Measurements from ENCODE around the gene YEATS2.
"Not testable (repeated sequence)": the region's sequence is repeated elsewhere in the genome, so short reads cannot be mapped to it uniquely, and the experiment has no call there.

YEATS2 gene

GRCh38 chr3:183697610-183698317 is at the start of gene YEATS2:
Gene YEATS2 (plus strand): TSS chr3:183697797. CDS start chr3:183715163, 17,366 bp downstream.
- no peak for DNase-seq (ENCODE audit: low read depth, low spot score)

GRCh38 chr3:183650554-183650953 is 47.0 kb upstream of the YEATS2 start:
- DNase-seq (ENCODE audit: low read depth, low spot score) = no peak

- DNase-seq (ENCODE audit: low read depth, low spot score) = no peak
Measured at GRCh38 chr3:183653209-183654064, 44.2 kb upstream of the YEATS2 start.

GRCh38 chr3:183654727-183655126 is 42.9 kb upstream of the YEATS2 start:
- DNase-seq (ENCODE audit: low read depth, low spot score) = no peak

- DNase-seq (ENCODE audit: low read depth, low spot score) = no peak
Measured at GRCh38 chr3:183662099-183662498, 35.5 kb upstream of the YEATS2 start.

GRCh38 chr3:183664913-183665381 is 32.6 kb upstream of the YEATS2 start:
- DNase-seq (ENCODE audit: low read depth, low spot score) = peak; percentile 26

- no peak for DNase-seq (ENCODE audit: low read depth, low spot score)
Measured at GRCh38 chr3:183680061-183680460, 17.5 kb upstream of the YEATS2 start.

- no peak for DNase-seq (ENCODE audit: low read depth, low spot score)
Measured at GRCh38 chr3:183687705-183688104, 9.9 kb upstream of the YEATS2 start.

- no peak for DNase-seq (ENCODE audit: low read depth, low spot score)
Measured at GRCh38 chr3:183688874-183689273, 8.7 kb upstream of the YEATS2 start.

GRCh38 chr3:183689621-183690020 is 8.0 kb upstream of the YEATS2 start:
- DNase-seq (ENCODE audit: low read depth, low spot score) = not testable (repeated sequence)

GRCh38 chr3:183690402-183690995 is 7.1 kb upstream of the YEATS2 start:
- DNase-seq (ENCODE audit: low read depth, low spot score) = no peak

- no peak for DNase-seq (ENCODE audit: low read depth, low spot score)
Measured at GRCh38 chr3:183692436-183692835, 5.2 kb upstream of the YEATS2 start.

GRCh38 chr3:183695569-183696364 is 1.8 kb upstream of the YEATS2 start:
- no peak for DNase-seq (ENCODE audit: low read depth, low spot score)

- DNase-seq (ENCODE audit: low read depth, low spot score) = no peak
Measured at GRCh38 chr3:183697123-183697609, 431 bp upstream of the YEATS2 start.

GRCh38 chr3:183698318-183698751 is 738 bp downstream of the YEATS2 start:
- no peak for DNase-seq (ENCODE audit: low read depth, low spot score)

GRCh38 chr3:183698756-183699155 is 1.2 kb downstream of the YEATS2 start:
- DNase-seq (ENCODE audit: low read depth, low spot score) = no peak

GRCh38 chr3:183699238-183699947 is 1.8 kb downstream of the YEATS2 start:
- DNase-seq (ENCODE audit: low read depth, low spot score) = no peak

- no peak for DNase-seq (ENCODE audit: low read depth, low spot score)
Measured at GRCh38 chr3:183701744-183702143, 4.1 kb downstream of the YEATS2 start.

GRCh38 chr3:183703892-183704291 is 6.3 kb downstream of the YEATS2 start:
- DNase-seq (ENCODE audit: low read depth, low spot score) = not testable (repeated sequence)

GRCh38 chr3:183710231-183710630 is 12.6 kb downstream of the YEATS2 start:
- no peak for DNase-seq (ENCODE audit: low read depth, low spot score)

GRCh38 chr3:183711516-183711915 is 13.9 kb downstream of the YEATS2 start:
- DNase-seq (ENCODE audit: low read depth, low spot score) = no peak
